Mesothelial cell of epicardium (in vitro differentiated cells): Measurements from ENCODE around the gene SYTL3. TPM values are rescaled to one million over a fixed set of nuclear protein-coding genes. Genes with fewer than 3 reads are reported as not detected.
"Not testable (repeated sequence)": the region's sequence is repeated elsewhere in the genome, so short reads cannot be mapped to it uniquely, and the experiment has no call there.

ENCODE experiments used
- DNase-seq, 2 experiments: peaks; one replicate each; pipeline ENCODE4 v3.0.0; 2021; ENCODE audit warnings: low spot score in 2 of 2; ENCODE audit not compliant: unreplicated experiment in 2 of 2
- H3K27ac Mint-ChIP-seq: 2 replicates; pipeline ENCODE4 v1.8.0; 2021; ENCODE audit warnings: mixed read lengths
- H3K27me3 Mint-ChIP-seq: 2 replicates; pipeline ENCODE4 v1.8.0; 2021; ENCODE audit warnings: low read depth, mixed read lengths
- H3K36me3 Mint-ChIP-seq: 2 replicates; pipeline ENCODE4 v1.8.0; 2021; ENCODE audit warnings: mixed read lengths
- H3K4me1 Mint-ChIP-seq: 2 replicates; pipeline ENCODE4 v1.8.0; 2021; ENCODE audit warnings: mixed read lengths
- H3K4me3 Mint-ChIP-seq: 2 replicates; pipeline ENCODE4 v1.8.0; 2021; ENCODE audit warnings: mild to moderate bottlenecking, moderate library complexity, mixed read lengths
- H3K9me3 Mint-ChIP-seq: 2 replicates; pipeline ENCODE4 v1.8.0; 2021; ENCODE audit warnings: mixed read lengths
- total RNA-seq: library from RNA; stranded (reverse); gene quantifications from 3 replicates; pipeline ENCODE4 v1.2.1, GENCODE V29; 2021
- TF ChIP-seq, protein P1 (sequence below): fragments of 200-600 bp; sonication (generic); IDR thresholded peaks from one replicate; pipeline ENCODE4 v1.5.0; 2021; ENCODE audit warnings: antibody characterized with exemption; ENCODE audit not compliant: unreplicated experiment

SYTL3 gene
- total RNA-seq, 1 donor from 2014 or later: 6.1 TPM

GRCh38 chr6:158694913-158695312 is 45.1 kb downstream of the SYTL3 start:
- Mint-ChIP-seq H3K9me3 (peaks cover 8% of the 10 kb centered on the region), H3K4me1 (no peaks in the 10 kb centered on the region), H3K27me3 (no peaks in the 10 kb centered on the region), H3K27ac (no peak overlapping the region), H3K36me3 (peaks cover 3% of the 10 kb centered on the region), H3K4me3 (no peak overlapping the region)
- TF ChIP-seq, protein P1, sequence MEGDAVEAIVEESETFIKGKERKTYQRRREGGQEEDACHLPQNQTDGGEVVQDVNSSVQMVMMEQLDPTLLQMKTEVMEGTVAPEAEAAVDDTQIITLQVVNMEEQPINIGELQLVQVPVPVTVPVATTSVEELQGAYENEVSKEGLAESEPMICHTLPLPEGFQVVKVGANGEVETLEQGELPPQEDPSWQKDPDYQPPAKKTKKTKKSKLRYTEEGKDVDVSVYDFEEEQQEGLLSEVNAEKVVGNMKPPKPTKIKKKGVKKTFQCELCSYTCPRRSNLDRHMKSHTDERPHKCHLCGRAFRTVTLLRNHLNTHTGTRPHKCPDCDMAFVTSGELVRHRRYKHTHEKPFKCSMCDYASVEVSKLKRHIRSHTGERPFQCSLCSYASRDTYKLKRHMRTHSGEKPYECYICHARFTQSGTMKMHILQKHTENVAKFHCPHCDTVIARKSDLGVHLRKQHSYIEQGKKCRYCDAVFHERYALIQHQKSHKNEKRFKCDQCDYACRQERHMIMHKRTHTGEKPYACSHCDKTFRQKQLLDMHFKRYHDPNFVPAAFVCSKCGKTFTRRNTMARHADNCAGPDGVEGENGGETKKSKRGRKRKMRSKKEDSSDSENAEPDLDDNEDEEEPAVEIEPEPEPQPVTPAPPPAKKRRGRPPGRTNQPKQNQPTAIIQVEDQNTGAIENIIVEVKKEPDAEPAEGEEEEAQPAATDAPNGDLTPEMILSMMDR: no peak
- DNase-seq: no peak

- TF ChIP-seq, protein P1: no peak
- Mint-ChIP-seq H3K27ac (no peak overlapping the region), H3K4me3 (no peak overlapping the region), H3K36me3 (peaks cover 3% of the 10 kb centered on the region), H3K9me3 (peaks cover 8% of the 10 kb centered on the region), H3K4me1 (no peaks in the 10 kb centered on the region), H3K27me3 (no peaks in the 10 kb centered on the region)
- no peak for DNase-seq
These were observed 48.0 kb downstream of the SYTL3 start for GRCh38 chr6:158697811-158698210.

DNA sequence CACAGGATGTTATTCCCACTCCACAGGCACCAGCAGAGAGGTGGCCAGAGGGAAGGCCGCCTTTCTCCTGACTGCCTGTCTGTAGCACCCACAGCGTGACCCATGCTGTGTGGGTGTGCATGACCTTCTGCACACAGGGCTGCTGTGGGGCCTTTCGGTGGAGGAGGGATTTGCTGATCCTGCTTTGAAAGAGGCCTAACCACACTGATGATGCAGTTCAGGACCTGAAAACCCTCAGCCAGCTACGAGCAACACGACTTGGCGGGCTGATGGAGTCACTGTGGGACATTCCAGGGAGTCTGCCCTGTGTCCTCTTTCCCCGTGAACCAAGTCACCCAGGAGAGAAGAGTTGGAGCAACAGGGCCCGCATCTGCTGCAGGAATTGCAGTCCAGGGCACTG is 49.1 kb downstream of the SYTL3 start:
- H3K4me1 Mint-ChIP-seq: no peaks in the 10 kb centered on the region
- TF ChIP-seq, protein P1: no peak
- H3K4me3 Mint-ChIP-seq: no peak overlapping the region
- H3K36me3 Mint-ChIP-seq: peaks cover 3% of the 10 kb centered on the region
- H3K9me3 Mint-ChIP-seq: peaks cover 8% of the 10 kb centered on the region
- H3K27me3 Mint-ChIP-seq: no peaks in the 10 kb centered on the region
- H3K27ac Mint-ChIP-seq: no peak overlapping the region
- DNase-seq: no peak

DNA sequence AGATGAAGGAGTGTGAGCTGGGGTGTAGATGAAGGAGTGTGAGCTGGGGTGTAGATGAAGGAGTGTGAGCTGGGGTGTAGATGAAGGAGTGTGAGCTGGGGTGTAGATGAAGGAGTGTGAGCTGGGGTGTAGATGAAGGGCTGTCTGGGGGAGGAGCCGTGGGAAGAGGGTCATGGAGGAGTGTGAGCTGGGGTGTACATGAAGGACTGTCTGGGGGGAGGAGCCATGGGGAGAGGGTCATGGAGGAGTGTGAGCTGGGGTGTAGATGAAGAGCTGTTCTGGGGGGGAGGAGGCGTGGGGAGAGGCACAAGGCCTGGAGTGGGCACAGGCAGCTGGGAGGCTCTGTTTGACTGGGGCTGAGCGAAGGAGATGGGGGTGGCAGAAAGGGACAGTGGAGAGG is 51.4 kb downstream of the SYTL3 start:
- not testable (repeated sequence) for H3K27ac Mint-ChIP-seq, H3K27me3 Mint-ChIP-seq, H3K9me3 Mint-ChIP-seq, DNase-seq, H3K36me3 Mint-ChIP-seq, H3K4me1 Mint-ChIP-seq, H3K4me3 Mint-ChIP-seq

DNA sequence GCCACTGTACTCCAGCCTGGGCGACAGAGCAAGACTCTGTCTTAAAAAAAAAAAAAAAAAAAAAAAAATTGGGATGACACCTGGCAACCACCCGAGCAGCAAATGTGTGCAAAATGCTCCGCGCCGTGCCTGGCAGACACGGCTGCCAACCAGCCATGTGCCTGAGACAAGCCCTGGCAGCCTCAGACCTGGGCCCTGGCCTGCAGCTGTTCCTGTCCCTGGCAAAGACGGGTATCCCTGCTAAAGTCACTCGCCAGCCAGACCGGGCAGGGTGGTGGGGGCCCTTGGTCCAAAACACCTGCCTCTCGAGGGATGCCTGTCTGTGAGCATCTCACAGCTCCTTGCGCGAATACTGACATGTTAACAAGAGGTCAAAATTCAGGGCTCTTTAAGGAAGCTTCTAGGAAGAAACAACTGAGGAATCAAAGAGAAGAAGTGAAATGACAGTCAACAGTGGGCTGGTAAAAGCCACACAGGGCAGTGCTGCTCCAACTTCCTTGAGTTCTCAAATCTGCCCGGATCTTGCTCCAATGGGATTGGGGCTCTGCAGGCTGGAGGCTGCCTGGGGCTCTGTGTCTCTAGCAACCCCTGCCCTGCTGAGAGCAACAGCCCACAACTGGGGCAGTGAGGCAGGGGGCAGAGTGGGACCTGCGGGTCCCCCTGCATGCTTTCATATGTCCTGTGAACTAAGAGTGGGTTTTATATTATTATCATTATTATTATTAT is 53.4 kb downstream of the SYTL3 start:
- no peaks in the 10 kb centered on the region for H3K36me3 Mint-ChIP-seq
- no peaks in the 10 kb centered on the region for H3K9me3 Mint-ChIP-seq
- H3K4me3 Mint-ChIP-seq: no peak overlapping the region
- H3K27me3 Mint-ChIP-seq: no peaks in the 10 kb centered on the region
- no peak overlapping the region for H3K27ac Mint-ChIP-seq
- no peak for DNase-seq
- TF ChIP-seq, protein P1: no peak
- H3K4me1 Mint-ChIP-seq: peaks cover 26% of the 10 kb centered on the region

DNA sequence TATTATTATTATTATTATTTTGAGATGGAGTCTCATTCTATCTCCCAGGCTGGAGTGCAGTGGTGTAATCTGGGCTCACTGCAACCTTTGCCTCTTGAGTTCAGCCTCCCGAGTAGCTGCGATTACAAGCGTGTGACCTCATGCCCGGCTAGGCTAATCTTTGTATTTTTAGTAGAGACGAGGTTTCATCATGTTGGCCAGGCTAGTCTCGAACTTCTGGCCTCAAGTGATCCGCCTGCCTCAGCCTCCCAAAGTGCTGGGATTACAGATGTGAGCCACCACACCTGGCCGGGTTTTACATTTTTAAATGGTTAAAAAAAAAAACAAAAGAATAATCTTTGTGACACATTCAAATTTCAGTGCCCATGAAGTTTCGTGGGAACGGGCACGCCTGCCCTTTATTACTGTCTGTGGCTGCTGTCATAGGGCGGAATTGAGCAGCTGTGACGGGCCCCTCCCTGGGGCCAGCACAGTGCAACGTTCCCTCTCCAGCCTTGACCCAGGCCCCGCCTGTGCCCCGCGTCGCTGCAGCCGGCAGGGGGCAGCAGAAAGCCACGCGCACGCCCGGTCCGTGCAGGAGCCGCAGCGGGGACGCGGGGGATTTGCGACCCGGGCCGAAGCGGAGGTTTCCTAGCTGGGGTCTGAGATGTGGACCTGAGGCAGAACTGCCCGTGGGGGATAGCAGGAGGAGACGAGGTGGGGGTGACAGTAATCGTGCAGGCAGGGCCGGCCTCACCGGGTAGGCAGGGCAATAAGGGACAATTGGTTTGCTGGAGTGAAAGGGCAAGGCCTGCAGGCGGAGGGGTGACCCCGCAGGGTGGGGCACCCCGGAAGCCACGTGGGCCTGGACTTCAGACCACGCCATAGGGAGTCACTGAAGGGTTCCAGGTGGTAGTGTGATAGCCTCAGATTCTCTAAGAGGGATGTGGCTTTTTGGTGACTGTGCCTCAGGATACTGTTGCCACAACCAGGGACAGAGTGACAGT is 54.3 kb downstream of the SYTL3 start:
- Mint-ChIP-seq H3K9me3 (no peaks in the 10 kb centered on the region), H3K27me3 (no peaks in the 10 kb centered on the region), H3K4me1 (peaks cover 31% of the 10 kb centered on the region), H3K36me3 (no peaks in the 10 kb centered on the region), H3K4me3 (peak overlapping the region; percentile 64), H3K27ac (peak overlapping the region; percentile 90)
- TF ChIP-seq, protein P1: peak; percentile 96
- peak; percentile 62 to 88 for DNase-seq
